Medulla oblongata (tissue), 1 donor: ENCODE measurements around the gene CHP2.
"Not testable (repeated sequence)": the region's sequence is repeated elsewhere in the genome, so short reads cannot be mapped to it uniquely, and the experiment has no call there.

Experiments used
- DNase-seq: peaks from one replicate; pipeline ENCODE4 v3.0.0-alpha.2; 2015; ENCODE audit errors: extremely low spot score

The CHP2 gene

GRCh38 chr16:23754594-23755483 is at the start of gene CHP2:
Gene CHP2, plus strand, starts transcription at chr16:23755026. Its CDS starts 24 bp downstream, at chr16:23755050.
- no peak for DNase-seq

GRCh38 chr16:23705517-23705902 is 49.3 kb upstream of the CHP2 start:
- no peak for DNase-seq

- DNase-seq = no peak
These were observed 48.4 kb upstream of the CHP2 start for GRCh38 chr16:23706439-23706838.

- no peak for DNase-seq
These were observed 45.3 kb upstream of the CHP2 start for GRCh38 chr16:23709536-23709935.

GRCh38 chr16:23710008-23710407 is 44.8 kb upstream of the CHP2 start:
- DNase-seq = no peak

GRCh38 chr16:23710504-23710903 is 44.3 kb upstream of the CHP2 start:
- no peak for DNase-seq

- DNase-seq = no peak
These were observed 43.0 kb upstream of the CHP2 start for GRCh38 chr16:23711785-23712184.

- no peak for DNase-seq
These were observed 41.9 kb upstream of the CHP2 start, which contains the start of gene ERN2 for GRCh38 chr16:23712976-23713375. Gene ERN2, minus strand, starts transcription at chr16:23713222. Its CDS starts 35 bp downstream, at chr16:23713187.

- DNase-seq = no peak
These were observed 38.3 kb upstream of the CHP2 start for GRCh38 chr16:23716484-23716883.

GRCh38 chr16:23722613-23723240 is 32.1 kb upstream of the CHP2 start:
- not testable (repeated sequence) for DNase-seq

- no peak for DNase-seq
These were observed 30.6 kb upstream of the CHP2 start for GRCh38 chr16:23724096-23724784.

GRCh38 chr16:23724785-23725131 is 30.1 kb upstream of the CHP2 start:
- no peak for DNase-seq

GRCh38 chr16:23726710-23727109 is 28.1 kb upstream of the CHP2 start:
- no peak for DNase-seq

GRCh38 chr16:23728112-23728477 is 26.7 kb upstream of the CHP2 start:
- DNase-seq = no peak

GRCh38 chr16:23729503-23730424 is 25.1 kb upstream of the CHP2 start:
- no peak for DNase-seq

- DNase-seq = no peak
These were observed 20.5 kb upstream of the CHP2 start for GRCh38 chr16:23734176-23734893.

- not testable (repeated sequence) for DNase-seq
These were observed 17.3 kb upstream of the CHP2 start for GRCh38 chr16:23737423-23738028.

- DNase-seq = no peak
These were observed 15.3 kb upstream of the CHP2 start for GRCh38 chr16:23739516-23739915.

GRCh38 chr16:23741675-23742303 is 13.0 kb upstream of the CHP2 start:
- DNase-seq = no peak

- no peak for DNase-seq
These were observed 12.1 kb upstream of the CHP2 start for GRCh38 chr16:23742766-23743165.
